ENCODE measurements around the gene SLC24A3.

SLC24A3 gene

GRCh38 chr20:19557291-19557690, 344.8 kb downstream of the SLC24A3 start:
- no peak for ATAC-seq
- TF ChIP-seq BACH2 (CRISPR knock-in tag; IDR thresholded peaks at IDR 0.05; ENCODE audit: borderline replicate concordance), result no peak
- no peak for TF ChIP-seq TSHZ2 (CRISPR knock-in tag; IDR thresholded peaks at IDR 0.05)
- no peak for TF ChIP-seq ZC3H10 (CRISPR knock-in tag; IDR thresholded peaks at IDR 0.05)
- TF ChIP-seq ARNTL (CRISPR knock-in tag; IDR thresholded peaks at IDR 0.05; ENCODE audit: borderline replicate concordance, low read depth), result no peak
- TF ChIP-seq RARB (CRISPR knock-in tag; IDR thresholded peaks at IDR 0.05), result no peak
- TF ChIP-seq OSR1 (CRISPR knock-in tag; IDR thresholded peaks at IDR 0.05), result no peak
- no peak for TF ChIP-seq CSDC2 (CRISPR knock-in tag; IDR thresholded peaks at IDR 0.05)
- TF ChIP-seq, protein P1, sequence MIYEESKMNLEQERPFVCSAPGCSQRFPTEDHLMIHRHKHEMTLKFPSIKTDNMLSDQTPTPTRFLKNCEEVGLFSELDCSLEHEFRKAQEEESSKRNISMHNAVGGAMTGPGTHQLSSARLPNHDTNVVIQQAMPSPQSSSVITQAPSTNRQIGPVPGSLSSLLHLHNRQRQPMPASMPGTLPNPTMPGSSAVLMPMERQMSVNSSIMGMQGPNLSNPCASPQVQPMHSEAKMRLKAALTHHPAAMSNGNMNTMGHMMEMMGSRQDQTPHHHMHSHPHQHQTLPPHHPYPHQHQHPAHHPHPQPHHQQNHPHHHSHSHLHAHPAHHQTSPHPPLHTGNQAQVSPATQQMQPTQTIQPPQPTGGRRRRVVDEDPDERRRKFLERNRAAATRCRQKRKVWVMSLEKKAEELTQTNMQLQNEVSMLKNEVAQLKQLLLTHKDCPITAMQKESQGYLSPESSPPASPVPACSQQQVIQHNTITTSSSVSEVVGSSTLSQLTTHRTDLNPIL (CRISPR knock-in tag; IDR thresholded peaks at IDR 0.05; ENCODE audit: low read depth), result no peak
- TF ChIP-seq TOX (CRISPR knock-in tag; IDR thresholded peaks at IDR 0.05; ENCODE audit: borderline replicate concordance), result no peak
- TF ChIP-seq, protein P2, sequence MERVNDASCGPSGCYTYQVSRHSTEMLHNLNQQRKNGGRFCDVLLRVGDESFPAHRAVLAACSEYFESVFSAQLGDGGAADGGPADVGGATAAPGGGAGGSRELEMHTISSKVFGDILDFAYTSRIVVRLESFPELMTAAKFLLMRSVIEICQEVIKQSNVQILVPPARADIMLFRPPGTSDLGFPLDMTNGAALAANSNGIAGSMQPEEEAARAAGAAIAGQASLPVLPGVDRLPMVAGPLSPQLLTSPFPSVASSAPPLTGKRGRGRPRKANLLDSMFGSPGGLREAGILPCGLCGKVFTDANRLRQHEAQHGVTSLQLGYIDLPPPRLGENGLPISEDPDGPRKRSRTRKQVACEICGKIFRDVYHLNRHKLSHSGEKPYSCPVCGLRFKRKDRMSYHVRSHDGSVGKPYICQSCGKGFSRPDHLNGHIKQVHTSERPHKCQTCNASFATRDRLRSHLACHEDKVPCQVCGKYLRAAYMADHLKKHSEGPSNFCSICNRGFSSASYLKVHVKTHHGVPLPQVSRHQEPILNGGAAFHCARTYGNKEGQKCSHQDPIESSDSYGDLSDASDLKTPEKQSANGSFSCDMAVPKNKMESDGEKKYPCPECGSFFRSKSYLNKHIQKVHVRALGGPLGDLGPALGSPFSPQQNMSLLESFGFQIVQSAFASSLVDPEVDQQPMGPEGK (CRISPR knock-in tag; IDR thresholded peaks at IDR 0.05; ENCODE audit: borderline replicate concordance), result no peak
- TF ChIP-seq ISL1 (CRISPR knock-in tag; IDR thresholded peaks at IDR 0.05), result no peak
- no peak for TF ChIP-seq ZNF8 (CRISPR knock-in tag; IDR thresholded peaks at IDR 0.05)
- no peak for TF ChIP-seq SNAI2 (CRISPR knock-in tag; IDR thresholded peaks at IDR 0.05)
- no peak for TF ChIP-seq GLIS3 (CRISPR knock-in tag; IDR thresholded peaks at IDR 0.05)
- TF ChIP-seq POU6F1 (CRISPR knock-in tag; IDR thresholded peaks at IDR 0.05; ENCODE audit: borderline replicate concordance, low read depth), result no peak
- TF ChIP-seq ZNF565 (CRISPR knock-in tag; conservative IDR thresholded peaks at IDR 0.05; ENCODE audit: low read depth), result no peak

- TF ChIP-seq, protein P2 (CRISPR knock-in tag; IDR thresholded peaks at IDR 0.05; ENCODE audit: borderline replicate concordance), result no peak
- TF ChIP-seq SNAI2 (CRISPR knock-in tag; IDR thresholded peaks at IDR 0.05) (no peak), POU6F1 (CRISPR knock-in tag; IDR thresholded peaks at IDR 0.05; ENCODE audit: borderline replicate concordance, low read depth) (no peak), PPARA (CRISPR knock-in tag; IDR thresholded peaks at IDR 0.05; ENCODE audit: borderline replicate concordance) (no peak), ZC3H10 (CRISPR knock-in tag; IDR thresholded peaks at IDR 0.05) (no peak), RARB (CRISPR knock-in tag; IDR thresholded peaks at IDR 0.05) (no peak), TOX (CRISPR knock-in tag; IDR thresholded peaks at IDR 0.05; ENCODE audit: borderline replicate concordance) (no peak)
- no peak for ATAC-seq
Observed at GRCh38 chr20:19560881-19561480, 348.5 kb downstream of the SLC24A3 start.

- TF ChIP-seq ZNF70 (CRISPR knock-in tag; IDR thresholded peaks at IDR 0.05) (no peak), POU6F1 (CRISPR knock-in tag; IDR thresholded peaks at IDR 0.05; ENCODE audit: borderline replicate concordance, low read depth) (no peak), ZFP3 (CRISPR knock-in tag; IDR thresholded peaks at IDR 0.05) (no peak), GLIS3 (CRISPR knock-in tag; IDR thresholded peaks at IDR 0.05) (no peak), PPARA (CRISPR knock-in tag; IDR thresholded peaks at IDR 0.05; ENCODE audit: borderline replicate concordance) (no peak), TCF4 (CRISPR knock-in tag; IDR thresholded peaks at IDR 0.05; ENCODE audit: borderline replicate concordance) (no peak)
- TF ChIP-seq, protein P1 (CRISPR knock-in tag; IDR thresholded peaks at IDR 0.05; ENCODE audit: low read depth), result no peak
- no peak for ATAC-seq
Observed at GRCh38 chr20:19562426-19562825, 350.0 kb downstream of the SLC24A3 start.
